H9 (cell line): ENCODE measurements around the gene ZNF664. TPM values are rescaled to one million over a fixed set of nuclear protein-coding genes. Genes with fewer than 3 reads are reported as not detected.

Experiments
- DNase-seq: peaks from one replicate; pipeline ENCODE4 v3.0.0-alpha.2; 2017
- H2AFZ ChIP-seq: one replicate; pipeline ENCODE4 v1.6.1; 2013; ENCODE audit warnings: mild to moderate bottlenecking, low read length, control low read depth, moderate library complexity
- H2AK5ac ChIP-seq: 2 replicates; pipeline ENCODE4 v1.6.1; 2013; ENCODE audit warnings: low read length, control low read depth, mixed read lengths; ENCODE audit not compliant: insufficient read length
- H2BK120ac ChIP-seq: one replicate; pipeline ENCODE4 v1.6.1; 2013; ENCODE audit warnings: low read depth, mild to moderate bottlenecking, low read length, control low read depth, inconsistent platforms; ENCODE audit not compliant: poor library complexity, severe bottlenecking
- H2BK12ac ChIP-seq: 2 replicates; pipeline ENCODE4 v1.6.1; 2013; ENCODE audit warnings: low read length, control low read depth, mixed read lengths, low read depth; ENCODE audit not compliant: insufficient read length
- H2BK15ac ChIP-seq: 2 replicates; pipeline ENCODE4 v1.6.1; 2013; ENCODE audit warnings: low read depth, low read length, control low read depth
- H2BK20ac ChIP-seq: one replicate; pipeline ENCODE4 v1.6.1; 2013; ENCODE audit warnings: low read depth, mild to moderate bottlenecking, low read length, control low read depth, inconsistent platforms; ENCODE audit not compliant: poor library complexity, severe bottlenecking
- H2BK5ac ChIP-seq: 2 replicates; pipeline ENCODE4 v1.6.1; 2013; ENCODE audit warnings: low read length, control low read depth, mixed read lengths; ENCODE audit not compliant: insufficient read length
- H3K14ac ChIP-seq: 2 replicates; pipeline ENCODE4 v1.6.1; 2013; ENCODE audit warnings: low read length, control low read depth; ENCODE audit not compliant: insufficient read depth
- H3K18ac ChIP-seq: 2 replicates; pipeline ENCODE4 v1.6.1; 2013; ENCODE audit warnings: low read depth, mild to moderate bottlenecking, mixed read lengths, low read length, control low read depth; ENCODE audit not compliant: insufficient read length
- H3K23ac ChIP-seq: 2 replicates; pipeline ENCODE4 v1.6.1; 2013; ENCODE audit warnings: low read length, control low read depth, mixed read lengths, low read depth; ENCODE audit not compliant: insufficient read length
- H3K23me2 ChIP-seq: 2 replicates; pipeline ENCODE4 v1.6.1; 2013; ENCODE audit warnings: low read depth, mild to moderate bottlenecking, mixed read lengths, low read length, control low read depth; ENCODE audit not compliant: insufficient read length, poor library complexity, severe bottlenecking
- H3K27ac ChIP-seq: 2 replicates; pipeline ENCODE4 v1.5.1; 2013; ENCODE audit warnings: low read length, control low read depth, mixed read lengths, low read depth; ENCODE audit not compliant: insufficient read length
- H3K27me3 ChIP-seq: 2 replicates; pipeline ENCODE4 v1.6.1; 2013; ENCODE audit warnings: low read length, control low read depth, inconsistent platforms; ENCODE audit not compliant: insufficient read depth
- H3K4ac ChIP-seq: 2 replicates; pipeline ENCODE4 v1.6.1; 2013; ENCODE audit warnings: low read depth, mild to moderate bottlenecking, control low read depth, inconsistent platforms, low read length, moderate library complexity
- H3K4me1 ChIP-seq: 2 replicates; pipeline ENCODE4 v1.6.1; 2013; ENCODE audit warnings: low read length, control low read depth, inconsistent platforms; ENCODE audit not compliant: insufficient read depth
- H3K4me2 ChIP-seq: 2 replicates; pipeline ENCODE4 v1.6.1; 2013; ENCODE audit warnings: low read length, control low read depth, mixed read lengths; ENCODE audit not compliant: insufficient read length, insufficient read depth
- H3K56ac ChIP-seq: 2 replicates; pipeline ENCODE4 v1.6.1; 2013; ENCODE audit warnings: low read depth, mild to moderate bottlenecking, mixed read lengths, low read length, control low read depth; ENCODE audit not compliant: insufficient read length
- H3K79me1 ChIP-seq: 2 replicates; pipeline ENCODE4 v1.6.1; 2013; ENCODE audit warnings: low read depth, mild to moderate bottlenecking, moderate library complexity, low read length, control low read depth, inconsistent platforms; ENCODE audit not compliant: insufficient read depth, poor library complexity, severe bottlenecking
- H3K79me2 ChIP-seq: 2 replicates; pipeline ENCODE4 v1.6.1; 2013; ENCODE audit warnings: low read length, control low read depth, inconsistent platforms; ENCODE audit not compliant: insufficient read depth
- H3K9ac ChIP-seq: 2 replicates; pipeline ENCODE4 v1.6.1; 2013; ENCODE audit warnings: low read length, control low read depth, mixed read lengths; ENCODE audit not compliant: insufficient read length; ENCODE audit errors: extremely low read depth
- H3K9me3 ChIP-seq: one replicate; pipeline ENCODE4 v1.6.1; 2013; ENCODE audit warnings: low read depth, low read length, inconsistent platforms; ENCODE audit not compliant: control insufficient read depth
- H3T11ph ChIP-seq: one replicate; pipeline ENCODE4 v1.6.1; 2013; ENCODE audit warnings: mild to moderate bottlenecking, low read length, control low read depth, inconsistent platforms
- H4K20me1 ChIP-seq: one replicate; pipeline ENCODE4 v1.6.1; 2013; ENCODE audit not compliant: control insufficient read depth, insufficient read length, insufficient read depth
- H4K5ac ChIP-seq: 2 replicates; pipeline ENCODE4 v1.6.1; 2013; ENCODE audit warnings: low read depth, mild to moderate bottlenecking, mixed read lengths, low read length, control low read depth; ENCODE audit not compliant: insufficient read length
- H4K8ac ChIP-seq: replicated peaks from 2 replicates; pipeline ENCODE4 v1.6.1; 2013; ENCODE audit warnings: low read length, control low read depth, mixed read lengths, low read depth; ENCODE audit not compliant: insufficient read length
- H4K91ac ChIP-seq: 2 replicates; pipeline ENCODE4 v1.6.1; 2013; ENCODE audit warnings: low read depth, mild to moderate bottlenecking, moderate library complexity, mixed read lengths, low read length, control low read depth; ENCODE audit not compliant: insufficient read length
- H3K27ac Mint-ChIP-seq, 3 experiments: 2 replicates in 2 of 3; 3 replicates in 1 of 3; pipeline ENCODE4 v1.8.0; 2020 to 2021; ENCODE audit warnings: mixed read lengths in 3 of 3, mild to moderate bottlenecking in 1 of 3, moderate library complexity in 1 of 3
- H3K27me3 Mint-ChIP-seq: 2 replicates; pipeline ENCODE4 v1.8.0; 2021; ENCODE audit warnings: low read depth, mild to moderate bottlenecking, moderate library complexity, mixed read lengths
- H3K36me3 Mint-ChIP-seq, 3 experiments: 2 replicates in 2 of 3; 3 replicates in 1 of 3; pipeline ENCODE4 v1.8.0; 2020 to 2021; ENCODE audit warnings: low read depth in 3 of 3, mixed read lengths in 3 of 3; ENCODE audit not compliant: insufficient read depth in 1 of 3
- H3K4me1 Mint-ChIP-seq, 2 experiments: 2 replicates each; pipeline ENCODE4 v1.8.0; 2020; ENCODE audit warnings: mixed read lengths in 2 of 2
- H3K4me3 Mint-ChIP-seq, 2 experiments: 2 replicates in 1 of 2; 3 replicates in 1 of 2; pipeline ENCODE4 v1.8.0; 2020 to 2021; ENCODE audit warnings: mild to moderate bottlenecking in 2 of 2, mixed read lengths in 2 of 2, moderate library complexity in 1 of 2
- H3K9me3 Mint-ChIP-seq, 2 experiments: 2 replicates in 1 of 2; 3 replicates in 1 of 2; pipeline ENCODE4 v1.8.0; 2020; ENCODE audit warnings: mild to moderate bottlenecking in 2 of 2, mixed read lengths in 2 of 2, moderate library complexity in 1 of 2
- CTCF ChIP-seq: fragments of 200-600 bp; sonication (generic); conservative IDR thresholded peaks from 3 replicates; pipeline ENCODE4 v1.8.0; 2021; ENCODE audit warnings: antibody characterized with exemption, mild to moderate bottlenecking
- WGBS: extraction: QIAGEN DNeasy Blood & Tissue Kit; methylation state at CpG from one replicate; pipeline ENCODE4 v1.1.7; 2013; ENCODE audit warnings: missing lambda C conversion rate, low lambda C conversion rate, mixed read lengths; ENCODE audit not compliant: insufficient read length; ENCODE audit errors: extremely low coverage; 5-methylcytosine and 5-hydroxymethylcytosine counted together
- total RNA-seq: library from RNA; stranded (reverse); gene quantifications from 2 replicates; pipeline ENCODE4 v1.2.1, GENCODE V29; 2021

The ZNF664 gene
- total RNA-seq, 1 experiment from 2014 or later, result 29.5 TPM

GRCh38 chr12:123935956-123936355 is 37.1 kb upstream of the ZNF664 start:
- Histone ChIP-seq H3K27me3 (no peaks in the 10 kb centered on the region; the same call in 1 of the 2 replicates), H3K9ac (no peak overlapping the region), H4K8ac (no peak overlapping the region), H2BK120ac (no peak overlapping the region), H3T11ph (no peak overlapping the region), H3K4me1 (no peaks in the 10 kb centered on the region), H3K23me2 (no peaks in the 10 kb centered on the region), H2BK20ac (no peak overlapping the region), H2AFZ (no peak overlapping the region), H3K27ac (no peak overlapping the region), H2BK12ac (no peak overlapping the region), H3K23ac (no peak overlapping the region), H3K79me2 (no peaks in the 10 kb centered on the region), H3K4ac (no peak overlapping the region), H3K79me1 (no peaks in the 10 kb centered on the region), H2AK5ac (no peak overlapping the region), H3K9me3 (no peaks in the 10 kb centered on the region), H4K91ac (no peak overlapping the region), H2BK15ac (no peak overlapping the region), H4K5ac (no peak overlapping the region), H3K56ac (no peak overlapping the region), H4K20me1 (no peaks in the 10 kb centered on the region), H3K14ac (no peak overlapping the region), H2BK5ac (no peak overlapping the region), H3K4me2 (no peak overlapping the region), H3K18ac (no peak overlapping the region)
- Mint-ChIP-seq H3K27ac (no peak overlapping the region; a peak in 1 of 7 replicates), H3K36me3 (no peaks in the 10 kb centered on the region), H3K4me3 (no peak overlapping the region), H3K9me3 (no peaks in the 10 kb centered on the region), H3K4me1 (peaks cover 0 to 4% of the 10 kb centered on the region in 2 experiments; a peak in 2 of 4 replicates), H3K27me3 (peaks cover 88% of the 10 kb centered on the region)
- TF ChIP-seq CTCF, result no peak
- WGBS, result no CpG with 5 or more reads among the region's 7 CpGs
- no peak for DNase-seq
